ENCODE measurements around the gene PRDX4. TPM values are rescaled to one million over a fixed set of nuclear protein-coding genes. Genes with fewer than 3 reads are reported as not detected.

The PRDX4 gene
- total RNA-seq, 1 experiment from 2014 or later = 132 TPM

GRCh38 chrX:23637187-23637586 is 30.1 kb upstream of the PRDX4 start:
- TF ChIP-seq CTCF (IDR thresholded peaks at IDR 0.05; ENCODE audit: unreplicated experiment) = no peak
- CTCF ChIA-PET = no interaction called here
- no peaks in the 10 kb centered on the region for H3K36me3 Mint-ChIP-seq (ENCODE audit: insufficient read depth, unreplicated experiment)
- H3K9me3 Mint-ChIP-seq (ENCODE audit: low read depth, unreplicated experiment) = peaks cover 6% of the 10 kb centered on the region
- DNase-seq = no peak
- no TSS peak for BruUV-seq (replicated peaks)
- no peaks in the 10 kb centered on the region for H3K4me1 Mint-ChIP-seq (ENCODE audit: low read depth, unreplicated experiment)
- H3K27me3 Mint-ChIP-seq (ENCODE audit: unreplicated experiment) = peaks cover 77% of the 10 kb centered on the region
- intact Hi-C loops (cut with micrococcal nuclease; ENCODE audit: unreplicated experiment) = loop anchor here (10.0 kb wide), 1 partner anchor 1652 kb away; no protein-coding TSS in a partner anchor
- H3K27ac Mint-ChIP-seq (ENCODE audit: unreplicated experiment) = no peak overlapping the region
- no peak overlapping the region for H3K4me3 Mint-ChIP-seq (ENCODE audit: low read depth, unreplicated experiment)

GRCh38 chrX:23643020-23643419 is 24.3 kb upstream of the PRDX4 start:
- H3K36me3 Mint-ChIP-seq (ENCODE audit: insufficient read depth, unreplicated experiment) = no peaks in the 10 kb centered on the region
- peaks cover 6% of the 10 kb centered on the region for H3K9me3 Mint-ChIP-seq (ENCODE audit: low read depth, unreplicated experiment)
- CTCF ChIA-PET = no interaction called here
- H3K27me3 Mint-ChIP-seq (ENCODE audit: unreplicated experiment) = peaks cover 48% of the 10 kb centered on the region
- BruUV-seq (replicated peaks) = no TSS peak
- intact Hi-C loops (cut with micrococcal nuclease; ENCODE audit: unreplicated experiment) = no loop called here
- DNase-seq = no peak
- no peak overlapping the region for H3K4me3 Mint-ChIP-seq (ENCODE audit: low read depth, unreplicated experiment)
- no peaks in the 10 kb centered on the region for H3K4me1 Mint-ChIP-seq (ENCODE audit: low read depth, unreplicated experiment)
- no peak for TF ChIP-seq CTCF (IDR thresholded peaks at IDR 0.05; ENCODE audit: unreplicated experiment)
- no peak overlapping the region for H3K27ac Mint-ChIP-seq (ENCODE audit: unreplicated experiment)

- Mint-ChIP-seq H3K27me3 (ENCODE audit: unreplicated experiment) (peaks cover 49% of the 10 kb centered on the region), H3K4me3 (ENCODE audit: low read depth, unreplicated experiment) (no peak overlapping the region), H3K27ac (ENCODE audit: unreplicated experiment) (no peak overlapping the region), H3K4me1 (ENCODE audit: low read depth, unreplicated experiment) (no peaks in the 10 kb centered on the region), H3K9me3 (ENCODE audit: low read depth, unreplicated experiment) (peaks cover 4% of the 10 kb centered on the region), H3K36me3 (ENCODE audit: insufficient read depth, unreplicated experiment) (no peaks in the 10 kb centered on the region)
- CTCF ChIA-PET = no interaction called here
- no TSS peak for BruUV-seq (replicated peaks)
- intact Hi-C loops (cut with micrococcal nuclease; ENCODE audit: unreplicated experiment) = no loop called here
- DNase-seq = no peak
- TF ChIP-seq CTCF (IDR thresholded peaks at IDR 0.05; ENCODE audit: unreplicated experiment) = no peak
Observed at GRCh38 chrX:23644744-23645143, 22.5 kb upstream of the PRDX4 start.

- CTCF ChIA-PET = no interaction called here
- Mint-ChIP-seq H3K27ac (ENCODE audit: unreplicated experiment) (no peak overlapping the region), H3K4me1 (ENCODE audit: low read depth, unreplicated experiment) (no peaks in the 10 kb centered on the region), H3K36me3 (ENCODE audit: insufficient read depth, unreplicated experiment) (no peaks in the 10 kb centered on the region), H3K4me3 (ENCODE audit: low read depth, unreplicated experiment) (no peak overlapping the region), H3K27me3 (ENCODE audit: unreplicated experiment) (no peaks in the 10 kb centered on the region), H3K9me3 (ENCODE audit: low read depth, unreplicated experiment) (no peaks in the 10 kb centered on the region)
- intact Hi-C loops (cut with micrococcal nuclease; ENCODE audit: unreplicated experiment) = no loop called here
- no TSS peak for BruUV-seq (replicated peaks)
- DNase-seq = no peak
- no peak for TF ChIP-seq CTCF (IDR thresholded peaks at IDR 0.05; ENCODE audit: unreplicated experiment)
Observed at GRCh38 chrX:23656091-23656490, 11.2 kb upstream of the PRDX4 start.

Data from Calu3 (cell line).